ENCODE results near the gene UBTD1.

DNA sequence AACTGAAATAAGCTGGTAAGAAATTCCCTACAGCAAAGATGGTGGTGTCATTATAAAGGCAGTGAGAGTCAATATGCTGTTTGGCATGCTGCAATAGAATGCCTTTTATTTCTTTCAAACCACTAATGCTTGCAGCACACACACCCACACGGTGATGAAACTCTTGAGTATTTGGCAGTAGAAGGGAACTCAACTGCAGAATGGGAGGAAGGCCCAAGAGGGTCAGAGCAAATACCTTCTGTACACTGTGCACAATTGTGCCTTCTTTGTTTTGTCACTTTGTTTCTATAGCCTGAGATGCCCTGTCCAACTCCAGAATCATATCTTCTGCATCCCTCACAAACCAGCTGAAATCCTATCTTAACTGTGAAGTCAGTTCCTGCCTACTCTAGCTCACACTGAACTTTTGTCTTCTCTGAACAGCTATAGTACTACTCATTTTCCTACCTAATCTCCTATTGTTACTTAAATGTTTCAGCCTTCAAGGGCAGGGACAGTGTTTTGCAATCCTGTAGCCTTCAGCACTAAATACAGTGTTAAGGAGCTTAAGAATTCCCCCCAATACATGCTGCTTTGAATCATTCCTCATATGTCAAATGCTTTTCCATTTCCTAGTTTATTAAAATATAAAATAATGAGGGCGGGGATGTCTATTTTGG, 22.7 kb upstream of the UBTD1 start:
- TF ChIP-seq CTCF (IDR thresholded peaks at IDR 0.05): no peak
- TF ChIP-seq EP300 (IDR thresholded peaks at IDR 0.05): no peak
- no peak for TF ChIP-seq POLR2A (IDR thresholded peaks at IDR 0.05)
